ENCODE data around the gene EXOSC7.

EXOSC7 gene

DNA sequence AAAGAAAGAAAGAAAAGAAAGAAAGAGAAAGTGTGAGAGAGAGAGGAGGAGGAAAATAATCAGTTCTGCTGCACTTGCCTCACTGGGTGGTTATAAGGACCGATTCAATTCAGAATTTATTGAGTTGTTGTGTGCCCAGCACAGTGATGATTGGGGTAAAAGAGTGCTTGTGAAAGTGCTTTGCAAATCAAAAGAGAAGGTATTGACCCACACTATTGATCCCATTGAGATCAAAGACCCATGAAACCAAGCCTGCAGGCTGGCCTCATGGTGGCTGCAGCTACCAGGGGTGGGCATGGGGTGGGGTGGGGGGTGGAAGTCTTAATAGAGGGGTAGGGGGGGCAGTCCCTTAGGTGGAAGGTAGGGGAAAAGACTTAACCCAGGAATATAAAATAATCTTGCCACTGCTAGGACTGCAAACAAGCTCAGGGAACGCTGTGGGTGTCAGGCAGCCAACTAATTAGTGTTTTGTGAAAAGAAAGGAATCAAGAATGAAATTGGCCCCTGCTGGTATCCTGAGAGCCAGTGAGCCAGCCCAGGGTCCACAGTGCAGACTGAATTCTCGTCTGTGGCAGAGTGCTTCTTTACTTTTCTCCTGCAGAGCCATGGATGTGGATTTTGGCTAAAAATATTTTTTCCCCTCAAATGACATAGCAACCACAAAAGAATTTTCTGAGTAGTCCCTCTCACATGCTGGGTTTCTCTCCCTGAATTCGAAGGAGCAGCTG, 84.3 kb downstream of the EXOSC7 start:
- DNase-seq = no peak
